Measurements from ENCODE around the gene PLAC8L1. TPM values are rescaled to one million over a fixed set of nuclear protein-coding genes. Genes with fewer than 3 reads are reported as not detected.

Gene PLAC8L1
- polyA plus RNA-seq, 1 donor (not counting 4 experiments of a cell fraction or from before 2014, with no cell fraction given): 0.69 TPM

DNA sequence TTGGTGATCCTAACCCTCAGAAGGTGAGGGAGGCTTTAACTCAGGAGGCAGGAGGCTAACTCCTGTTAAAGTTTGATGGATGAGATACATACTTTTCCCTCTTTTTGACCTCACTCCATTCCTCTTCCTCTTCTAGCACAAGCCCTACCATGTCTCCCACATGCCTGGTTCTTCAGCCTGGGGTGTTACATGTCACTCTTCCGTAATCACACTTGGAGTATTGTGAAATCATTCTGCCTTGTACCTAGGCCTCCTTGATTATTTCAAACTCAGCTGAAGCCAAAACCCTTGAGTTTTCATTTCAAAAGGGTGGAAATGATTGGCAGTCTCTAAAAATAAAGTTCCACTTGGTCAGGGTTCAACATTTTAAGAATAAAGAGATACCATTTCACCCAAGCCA lies 1.8 kb downstream of the PLAC8L1 start:
- Histone ChIP-seq H3K27me3 (ENCODE audit: control insufficient read depth, extremely low read depth, insufficient read depth, low read length) (no peaks in the 10 kb centered on the region), H3K4me3 (ENCODE audit: control insufficient read depth in 2 of 3, extremely low read depth in 1 of 3, insufficient read depth in 2 of 3, low read depth in 1 of 3, low read length in 3 of 3) (no peak overlapping the region), H2AFZ (ENCODE audit: control insufficient read depth, low read length) (peak overlapping the region; percentile 43), H4K20me1 (ENCODE audit: control insufficient read depth, extremely low read depth, insufficient read depth, low read length) (no peaks in the 10 kb centered on the region), H3K79me2 (ENCODE audit: control insufficient read depth, insufficient read depth, low read length) (no peaks in the 10 kb centered on the region), H3K36me3 (ENCODE audit: control insufficient read depth in 2 of 2, extremely low read depth in 1 of 2, insufficient read depth in 2 of 2, low read length in 2 of 2) (no peaks in the 10 kb centered on the region), H3K27ac (ENCODE audit: control insufficient read depth, insufficient read depth, low read length) (no peak overlapping the region), H3K4me2 (ENCODE audit: control insufficient read depth, extremely low read depth, insufficient read depth, low read depth, low read length) (no peak overlapping the region), H3K9me1 (ENCODE audit: control insufficient read depth, extremely low read depth, insufficient read depth, low read length) (no peaks in the 10 kb centered on the region), H3K9me3 (ENCODE audit: control insufficient read depth, low read depth, low read length) (no peaks in the 10 kb centered on the region), H3K9ac (ENCODE audit: control insufficient read depth, extremely low read depth, insufficient read depth, low read length) (no peak overlapping the region), H3K4me1 (ENCODE audit: control insufficient read depth, extremely low read depth, insufficient read depth, low read length) (peaks cover 9% of the 10 kb centered on the region)
- dilution Hi-C loops (cut with MboI; ENCODE audit: extremely low pct_ligation_motif_present, low sequenced_read_pairs): no loop called here
- DNase-seq (ENCODE audit: low read depth, low spot score) (no peak), FAIRE-seq (peak; percentile 88)
- TF ChIP-seq EZH2 (IDR thresholded peaks at IDR 0.05; ENCODE audit: low read length): no peak
- TF ChIP-seq, protein P1, sequence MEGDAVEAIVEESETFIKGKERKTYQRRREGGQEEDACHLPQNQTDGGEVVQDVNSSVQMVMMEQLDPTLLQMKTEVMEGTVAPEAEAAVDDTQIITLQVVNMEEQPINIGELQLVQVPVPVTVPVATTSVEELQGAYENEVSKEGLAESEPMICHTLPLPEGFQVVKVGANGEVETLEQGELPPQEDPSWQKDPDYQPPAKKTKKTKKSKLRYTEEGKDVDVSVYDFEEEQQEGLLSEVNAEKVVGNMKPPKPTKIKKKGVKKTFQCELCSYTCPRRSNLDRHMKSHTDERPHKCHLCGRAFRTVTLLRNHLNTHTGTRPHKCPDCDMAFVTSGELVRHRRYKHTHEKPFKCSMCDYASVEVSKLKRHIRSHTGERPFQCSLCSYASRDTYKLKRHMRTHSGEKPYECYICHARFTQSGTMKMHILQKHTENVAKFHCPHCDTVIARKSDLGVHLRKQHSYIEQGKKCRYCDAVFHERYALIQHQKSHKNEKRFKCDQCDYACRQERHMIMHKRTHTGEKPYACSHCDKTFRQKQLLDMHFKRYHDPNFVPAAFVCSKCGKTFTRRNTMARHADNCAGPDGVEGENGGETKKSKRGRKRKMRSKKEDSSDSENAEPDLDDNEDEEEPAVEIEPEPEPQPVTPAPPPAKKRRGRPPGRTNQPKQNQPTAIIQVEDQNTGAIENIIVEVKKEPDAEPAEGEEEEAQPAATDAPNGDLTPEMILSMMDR (optimal IDR thresholded peaks at IDR 0.05 in 1 of 3, IDR thresholded peaks at IDR 0.05 in 1 of 3, conservative IDR thresholded peaks at IDR 0.05 in 1 of 3; ENCODE audit: extremely low read depth in 1 of 3, insufficient read depth in 2 of 3, low read length in 3 of 3): no peak

DNA sequence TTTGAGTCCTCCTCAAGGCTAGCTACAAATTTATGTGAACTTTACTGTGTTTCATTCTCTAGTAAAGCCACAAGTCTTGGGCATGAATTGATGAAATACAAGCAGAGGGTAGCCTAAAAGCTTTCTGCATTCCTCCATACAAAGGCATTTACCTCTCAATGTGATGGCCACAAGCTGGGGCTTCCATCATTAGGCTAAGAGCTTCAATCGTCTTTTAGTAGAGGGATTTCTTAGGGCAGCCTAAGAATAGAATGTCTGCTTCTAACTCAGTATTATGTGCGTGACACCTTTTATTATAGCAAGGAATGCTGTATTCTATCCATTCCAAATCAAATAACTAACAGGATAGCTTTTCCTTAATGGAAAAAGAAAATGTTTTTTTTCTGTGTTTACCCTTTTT lies 3.7 kb downstream of the PLAC8L1 start:
- Histone ChIP-seq H3K79me2 (ENCODE audit: control insufficient read depth, insufficient read depth, low read length) (no peaks in the 10 kb centered on the region), H3K9ac (ENCODE audit: control insufficient read depth, extremely low read depth, insufficient read depth, low read length) (no peak overlapping the region), H3K36me3 (ENCODE audit: control insufficient read depth in 2 of 2, extremely low read depth in 1 of 2, insufficient read depth in 2 of 2, low read length in 2 of 2) (no peaks in the 10 kb centered on the region), H2AFZ (ENCODE audit: control insufficient read depth, low read length) (no peak overlapping the region), H3K27me3 (ENCODE audit: control insufficient read depth, extremely low read depth, insufficient read depth, low read length) (no peaks in the 10 kb centered on the region), H3K9me1 (ENCODE audit: control insufficient read depth, extremely low read depth, insufficient read depth, low read length) (no peaks in the 10 kb centered on the region), H3K9me3 (ENCODE audit: control insufficient read depth, low read depth, low read length) (no peaks in the 10 kb centered on the region), H3K4me1 (ENCODE audit: control insufficient read depth, extremely low read depth, insufficient read depth, low read length) (peaks cover 9% of the 10 kb centered on the region), H3K27ac (ENCODE audit: control insufficient read depth, insufficient read depth, low read length) (no peak overlapping the region), H3K4me2 (ENCODE audit: control insufficient read depth, extremely low read depth, insufficient read depth, low read depth, low read length) (no peak overlapping the region), H3K4me3 (ENCODE audit: control insufficient read depth in 2 of 3, extremely low read depth in 1 of 3, insufficient read depth in 2 of 3, low read depth in 1 of 3, low read length in 3 of 3) (no peak overlapping the region), H4K20me1 (ENCODE audit: control insufficient read depth, extremely low read depth, insufficient read depth, low read length) (no peaks in the 10 kb centered on the region)
- dilution Hi-C loops (cut with MboI; ENCODE audit: extremely low pct_ligation_motif_present, low sequenced_read_pairs): no loop called here
- DNase-seq (ENCODE audit: low read depth, low spot score): no peak
- FAIRE-seq: no peak
- TF ChIP-seq, protein P1 (optimal IDR thresholded peaks at IDR 0.05 in 1 of 3, IDR thresholded peaks at IDR 0.05 in 1 of 3, conservative IDR thresholded peaks at IDR 0.05 in 1 of 3; ENCODE audit: extremely low read depth in 1 of 3, insufficient read depth in 2 of 3, low read length in 3 of 3): no peak
- no peak for TF ChIP-seq EZH2 (IDR thresholded peaks at IDR 0.05; ENCODE audit: low read length)
